MV-4-11 (cell line): Measurements from ENCODE around the gene PTPN7.
"Not testable (repeated sequence)": the region's sequence is repeated elsewhere in the genome, so short reads cannot be mapped to it uniquely, and the experiment has no call there.

Experiments used
- DNase-seq: peaks from one replicate; lab custom pipeline; 2025; lab: John Stamatoyannopoulos, UW

PTPN7 gene

GRCh38 chr1:202167054-202167453 lies 6.7 kb upstream of the PTPN7 start:
- not testable (repeated sequence) for DNase-seq

GRCh38 chr1:202165942-202166843 lies 5.8 kb upstream of the PTPN7 start:
- no peak for DNase-seq

GRCh38 chr1:202165267-202165941 lies 5.0 kb upstream of the PTPN7 start:
- no peak for DNase-seq

DNA sequence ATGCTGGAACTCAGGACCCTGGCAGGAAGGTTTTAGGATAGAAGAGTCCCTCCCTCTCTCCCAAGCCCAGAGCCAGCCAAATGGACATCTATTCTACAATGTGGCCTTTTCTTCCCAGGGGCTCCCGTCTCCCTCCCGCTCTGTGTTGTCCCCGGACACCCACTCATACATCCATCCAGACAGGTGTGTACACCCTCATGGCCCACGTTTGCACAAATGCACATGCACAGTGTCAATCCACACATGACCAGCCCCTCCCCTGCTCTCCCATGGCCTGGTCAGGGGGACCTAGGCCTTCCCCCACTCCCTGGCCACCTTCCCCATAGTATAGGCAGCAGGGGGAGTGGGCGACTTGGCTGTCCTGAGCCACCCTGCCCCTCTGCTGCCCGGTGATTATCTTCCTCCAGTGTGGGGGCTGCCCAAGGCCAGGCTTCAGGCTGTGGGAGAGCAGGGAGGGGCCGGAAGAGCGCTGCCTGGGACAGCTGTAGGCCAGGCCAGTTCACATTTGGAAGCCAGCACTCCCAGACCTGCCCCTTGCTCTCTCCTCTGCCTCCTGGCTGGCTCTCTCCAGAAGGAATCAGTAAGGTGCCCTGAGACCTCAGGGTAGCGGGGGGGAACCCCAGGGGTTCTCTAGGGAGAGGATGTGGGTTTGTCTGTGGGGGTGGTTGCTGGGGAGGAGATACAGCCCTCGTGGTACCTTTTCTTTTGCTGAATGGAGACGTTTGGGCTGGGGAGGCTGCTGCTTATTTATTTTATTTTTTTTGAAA lies 4.1 kb upstream of the PTPN7 start:
- no peak for DNase-seq

DNA sequence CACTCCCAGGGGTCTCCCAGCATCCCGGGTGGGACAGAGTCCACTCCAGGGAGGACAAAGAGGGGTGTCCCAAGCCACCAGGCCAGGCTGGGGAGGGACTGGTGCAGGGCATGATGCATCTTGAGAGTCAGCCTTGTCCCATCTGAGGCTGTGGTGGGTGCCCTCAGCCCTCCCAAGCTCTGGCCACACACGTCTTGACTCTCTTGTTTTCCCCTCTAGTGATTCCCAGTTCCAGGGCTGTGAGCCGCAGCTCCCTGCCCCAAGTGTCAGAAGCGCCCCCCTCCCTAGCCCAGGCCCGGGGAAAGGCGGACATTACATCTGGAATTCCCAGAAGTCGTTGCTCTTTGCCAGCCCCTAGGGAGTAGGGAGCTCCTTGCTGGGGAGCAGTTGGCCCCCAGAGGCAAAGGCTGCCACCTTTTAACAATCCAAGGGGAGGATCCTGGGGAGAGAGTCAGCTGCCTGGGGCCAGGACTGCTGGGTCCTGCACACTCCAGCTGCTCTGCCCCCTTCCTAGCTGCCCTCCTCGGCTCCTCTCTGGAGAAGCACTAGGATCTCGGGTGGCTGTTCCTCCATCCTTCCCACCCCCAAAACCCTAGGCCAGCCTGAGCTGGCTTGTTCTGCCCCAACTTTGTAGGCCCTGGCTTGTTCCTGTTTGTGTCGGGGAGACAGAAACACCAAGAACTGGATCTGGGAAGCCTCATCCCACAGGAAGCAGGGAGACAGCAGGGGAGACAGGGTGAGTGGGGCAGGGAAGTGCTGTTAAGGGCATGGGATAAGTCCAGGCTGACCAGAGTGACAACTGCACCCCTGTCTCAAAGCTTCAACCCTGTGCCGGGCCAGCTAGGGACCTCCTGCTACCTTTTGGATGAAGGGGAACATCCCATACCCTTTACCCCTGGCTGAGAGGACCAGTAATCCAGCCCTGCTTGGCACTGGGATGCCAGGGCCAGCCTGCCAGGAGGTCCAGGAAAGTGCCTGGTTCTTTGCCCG lies 3.2 kb upstream of the PTPN7 start:
- no peak for DNase-seq

- DNase-seq, result peak; percentile 19
Measured at GRCh38 chr1:202162418-202163280, 2.2 kb upstream of the PTPN7 start.

DNA sequence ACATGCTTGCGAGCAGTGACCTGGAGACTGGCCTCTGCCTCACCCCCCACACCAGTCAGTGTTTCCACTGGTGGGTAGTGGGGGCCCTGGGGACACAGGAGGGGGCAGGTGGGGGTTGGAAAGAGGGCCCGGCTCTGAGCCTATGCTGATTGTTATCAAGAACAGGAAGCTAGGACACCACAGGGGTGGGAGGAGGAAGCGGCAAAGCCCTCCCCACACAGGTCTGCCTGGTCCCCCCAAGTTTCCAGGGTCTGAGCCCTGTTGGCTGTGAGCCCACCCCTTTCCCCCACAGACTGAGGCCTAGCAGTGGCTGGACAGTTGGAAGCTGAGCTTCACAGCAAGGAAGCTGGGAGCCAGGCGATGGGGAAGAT lies 1.6 kb upstream of the PTPN7 start:
- peak; percentile 42 for DNase-seq

GRCh38 chr1:202161151-202162046 lies 997 bp upstream of the PTPN7 start:
- DNase-seq, result peak; percentile 29

- peak; percentile 58 for DNase-seq
Measured at GRCh38 chr1:202159534-202160371, 649 bp downstream of the PTPN7 start.

GRCh38 chr1:202158810-202159533 lies 1.4 kb downstream of the PTPN7 start:
- peak; percentile 35 for DNase-seq

DNA sequence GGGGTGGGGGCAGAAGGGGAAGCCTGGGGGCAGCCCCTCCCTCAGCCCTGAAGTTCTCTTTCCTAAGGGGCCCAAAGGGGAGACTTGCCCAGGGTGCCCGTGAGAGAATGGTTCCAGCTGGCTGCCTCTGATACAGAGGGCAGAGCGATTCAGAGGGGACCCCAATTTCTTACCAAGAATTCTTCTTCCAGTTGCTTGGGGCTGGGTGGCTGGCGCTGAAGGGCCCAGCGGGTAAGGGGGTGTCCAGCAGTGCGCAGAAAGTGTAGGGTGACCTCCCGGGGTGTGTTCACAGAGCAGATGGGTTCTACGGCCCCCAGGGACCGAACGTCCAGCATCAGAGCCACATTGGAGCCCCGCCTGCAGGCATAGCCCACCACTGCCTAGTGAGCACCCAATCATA lies 2.5 kb downstream of the PTPN7 start:
- DNase-seq, result no peak

- DNase-seq, result no peak
Measured at GRCh38 chr1:202156590-202156989, 3.8 kb downstream of the PTPN7 start.

DNA sequence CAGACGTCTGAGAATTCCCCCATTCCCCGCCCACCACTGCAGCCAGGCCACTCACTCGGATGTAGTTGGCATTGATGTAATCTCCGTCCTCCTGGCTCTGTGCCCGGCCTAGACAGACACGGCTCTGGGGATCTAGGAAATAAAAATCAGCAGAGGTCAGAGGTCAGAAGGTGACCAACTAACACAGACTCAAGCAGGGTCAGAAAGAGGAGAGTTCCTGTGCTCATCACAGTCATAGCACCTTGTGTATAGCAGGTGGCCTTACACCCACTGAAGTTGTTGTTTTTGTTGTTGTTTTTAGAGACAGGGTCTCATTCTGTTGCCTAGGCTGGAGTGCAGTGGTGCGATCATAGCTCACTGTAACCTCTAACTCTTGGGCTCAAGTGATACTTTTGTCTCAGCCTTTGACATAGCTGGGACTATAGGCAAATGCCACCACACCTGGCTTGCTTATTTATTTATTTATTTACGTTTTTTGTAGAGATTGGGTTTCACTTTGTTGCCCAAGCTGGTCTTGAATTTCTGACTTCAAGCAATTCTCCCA lies 4.9 kb downstream of the PTPN7 start:
- DNase-seq, result no peak

DNA sequence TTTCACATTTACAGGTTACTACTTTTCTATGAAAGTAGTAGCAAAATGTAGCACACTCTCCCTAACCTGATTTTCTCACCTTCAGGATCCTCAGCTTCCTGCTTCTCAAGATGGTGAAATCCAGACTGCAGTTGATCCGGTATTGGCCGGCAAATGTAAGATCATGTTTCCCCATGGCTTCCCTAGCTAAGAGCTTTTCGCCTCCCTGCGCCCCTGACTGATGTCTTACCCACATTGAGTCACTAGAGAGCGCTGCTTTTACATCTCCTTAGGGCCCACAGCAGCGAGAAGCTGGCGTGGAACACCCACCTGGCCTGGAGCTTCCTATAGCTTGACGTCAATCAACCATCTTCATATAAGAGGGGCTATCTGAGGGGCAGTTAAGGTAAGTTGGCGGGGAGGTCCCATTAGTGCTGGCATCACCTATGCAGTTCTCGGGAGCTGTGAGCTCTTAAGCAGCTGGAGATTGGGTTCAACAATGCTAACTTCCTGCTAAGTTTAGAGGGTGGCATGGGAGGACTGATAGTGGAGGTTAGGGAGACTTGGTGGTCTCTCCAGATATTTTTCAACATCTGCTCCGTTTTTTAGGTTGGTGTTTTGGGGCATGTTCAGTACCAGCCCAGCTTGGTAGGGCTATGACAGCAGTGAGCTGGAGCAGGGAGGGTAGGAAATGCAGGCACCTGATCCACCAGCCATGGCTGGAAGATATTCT lies 5.5 kb downstream of the PTPN7 start:
- DNase-seq, result peak; percentile 45

- DNase-seq, result no peak
Measured at GRCh38 chr1:202154148-202154765, 6.1 kb downstream of the PTPN7 start.

DNA sequence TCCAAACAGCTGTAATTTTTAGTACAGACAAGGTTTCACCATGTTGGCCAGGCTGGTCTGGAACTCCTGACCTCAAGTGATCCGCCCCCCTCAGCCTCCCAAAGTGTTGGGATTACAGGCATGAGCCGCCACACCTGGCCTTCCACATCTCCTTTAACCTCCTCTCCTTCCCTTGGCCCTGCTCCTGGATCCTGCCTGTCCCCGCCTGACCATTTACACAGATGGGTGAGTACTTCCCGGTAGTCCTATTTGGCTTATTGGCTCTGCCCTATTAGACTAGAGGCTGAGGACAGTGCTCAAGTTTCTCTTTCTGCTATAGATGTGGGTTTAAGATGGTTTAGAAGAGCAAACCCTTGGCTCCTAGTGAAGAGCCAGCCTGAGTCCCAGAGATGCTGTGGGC lies 7.1 kb downstream of the PTPN7 start:
- no peak for DNase-seq
